Measurements from ENCODE around the gene FZR1.
"Not testable (repeated sequence)": the region's sequence is repeated elsewhere in the genome, so short reads cannot be mapped to it uniquely, and the experiment has no call there.

FZR1 gene

DNA sequence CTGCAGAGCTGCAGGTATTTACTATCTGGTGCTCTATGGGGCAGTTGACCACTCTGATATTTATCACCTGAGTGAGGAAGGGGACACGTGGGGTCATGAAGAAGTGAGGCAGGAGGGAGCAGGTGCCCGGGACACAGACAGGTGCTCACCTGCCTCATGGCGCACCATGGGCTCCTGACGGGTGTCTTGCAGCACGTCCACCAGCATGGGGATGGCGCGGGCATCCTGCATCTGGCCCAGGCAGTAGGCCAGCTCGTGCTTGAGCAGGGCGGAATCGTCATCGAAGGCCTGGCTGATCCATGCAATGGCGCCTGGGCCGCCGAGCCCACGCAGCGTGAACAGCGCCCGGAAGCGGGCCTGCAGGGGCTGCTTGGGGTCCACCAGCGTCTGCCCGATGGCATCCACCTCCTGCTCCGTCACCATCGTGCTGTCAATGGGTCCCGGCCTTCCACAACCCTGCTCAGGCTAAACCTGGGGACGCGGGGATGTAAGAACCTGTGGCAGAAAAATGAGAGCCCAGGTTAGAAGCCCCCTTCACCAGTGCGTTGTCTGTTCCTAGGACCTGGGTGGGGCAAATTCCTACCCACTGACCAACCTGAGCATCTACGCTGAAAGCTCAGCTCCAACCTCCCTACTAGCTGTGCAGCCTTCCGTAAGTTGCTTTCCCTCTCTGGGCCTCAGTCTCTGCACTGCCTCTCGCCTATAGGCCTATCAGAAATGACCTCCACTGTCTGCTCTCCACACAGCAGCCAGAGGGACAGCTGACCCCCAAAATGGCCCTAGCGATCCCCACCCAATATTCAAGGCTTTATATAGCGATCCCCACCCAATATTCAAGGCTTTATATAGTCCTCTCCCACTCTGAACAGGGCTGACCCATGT, 9.5 kb upstream of the FZR1 start:
- DNase-seq (ENCODE audit: low read depth in 2 of 2) = no peak

DNA sequence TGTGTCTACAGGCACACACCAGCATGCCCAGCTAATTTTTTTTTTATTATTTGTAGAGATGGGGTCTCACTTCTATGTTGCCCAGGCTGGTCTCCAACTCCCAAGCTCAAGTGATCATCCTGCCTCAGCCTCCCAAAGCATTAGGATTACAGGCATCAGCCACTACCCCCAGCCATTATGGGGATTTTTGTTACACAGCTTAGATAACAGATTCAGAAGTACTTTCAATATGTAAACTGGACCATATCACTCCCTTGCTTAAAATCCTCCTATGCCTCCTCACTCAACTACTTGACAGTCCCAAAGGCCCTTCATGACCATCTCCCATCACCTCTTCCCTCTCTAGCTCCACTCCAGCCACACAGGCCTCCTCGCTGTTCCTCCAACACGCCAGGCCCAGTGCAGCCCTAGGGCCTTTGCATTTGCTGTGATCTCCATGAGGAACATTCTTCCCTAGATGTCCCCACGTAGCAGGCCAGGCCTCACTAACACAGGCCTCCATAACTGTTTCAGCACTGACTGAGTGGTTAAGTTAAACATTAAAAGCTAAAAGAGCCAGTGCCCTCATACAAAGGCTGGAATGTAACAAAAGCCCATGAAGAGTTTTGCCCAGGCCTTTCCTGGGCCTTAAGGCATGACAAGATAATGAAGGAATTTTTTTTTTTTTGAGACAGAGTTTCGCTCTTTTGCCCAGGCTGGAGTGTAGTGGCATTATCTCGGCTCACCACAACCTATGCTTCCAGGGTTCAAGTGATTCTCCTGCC, 8.2 kb upstream of the FZR1 start:
- DNase-seq (ENCODE audit: low read depth in 2 of 2) = no peak

DNA sequence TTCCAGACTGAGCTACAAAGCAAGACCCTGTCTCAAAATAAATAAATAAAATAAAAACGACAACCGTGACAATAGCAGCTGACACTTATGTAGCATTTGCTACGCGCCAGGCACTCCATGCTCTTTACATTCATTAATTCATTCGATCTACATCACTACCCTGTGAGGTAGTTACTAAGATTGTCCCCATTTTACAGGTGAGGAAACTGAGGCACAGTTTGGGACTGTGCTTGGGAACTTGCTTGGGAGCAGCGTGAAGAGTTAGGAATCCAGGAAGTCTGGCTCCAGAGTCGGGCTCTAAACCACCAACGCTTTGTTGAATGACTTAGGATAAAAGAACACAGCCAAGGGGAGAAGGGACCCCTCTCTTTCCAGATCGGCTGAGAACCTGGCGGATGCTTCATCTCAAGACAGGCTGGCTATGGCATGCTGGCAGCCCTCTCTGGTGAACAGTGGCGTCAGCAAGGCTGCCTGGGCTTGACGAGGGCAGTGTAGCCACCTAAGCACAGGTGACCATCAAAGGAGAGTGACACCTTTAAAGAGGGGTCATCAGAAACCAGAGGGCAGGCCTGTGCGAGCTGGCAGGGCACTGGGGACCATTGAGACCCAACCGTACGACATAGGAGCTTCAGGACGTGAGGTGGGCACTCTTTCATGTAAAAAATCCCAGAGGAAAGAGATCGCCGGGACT, 6.2 kb upstream of the FZR1 start:
- DNase-seq (ENCODE audit: low read depth in 2 of 2) = no peak

DNA sequence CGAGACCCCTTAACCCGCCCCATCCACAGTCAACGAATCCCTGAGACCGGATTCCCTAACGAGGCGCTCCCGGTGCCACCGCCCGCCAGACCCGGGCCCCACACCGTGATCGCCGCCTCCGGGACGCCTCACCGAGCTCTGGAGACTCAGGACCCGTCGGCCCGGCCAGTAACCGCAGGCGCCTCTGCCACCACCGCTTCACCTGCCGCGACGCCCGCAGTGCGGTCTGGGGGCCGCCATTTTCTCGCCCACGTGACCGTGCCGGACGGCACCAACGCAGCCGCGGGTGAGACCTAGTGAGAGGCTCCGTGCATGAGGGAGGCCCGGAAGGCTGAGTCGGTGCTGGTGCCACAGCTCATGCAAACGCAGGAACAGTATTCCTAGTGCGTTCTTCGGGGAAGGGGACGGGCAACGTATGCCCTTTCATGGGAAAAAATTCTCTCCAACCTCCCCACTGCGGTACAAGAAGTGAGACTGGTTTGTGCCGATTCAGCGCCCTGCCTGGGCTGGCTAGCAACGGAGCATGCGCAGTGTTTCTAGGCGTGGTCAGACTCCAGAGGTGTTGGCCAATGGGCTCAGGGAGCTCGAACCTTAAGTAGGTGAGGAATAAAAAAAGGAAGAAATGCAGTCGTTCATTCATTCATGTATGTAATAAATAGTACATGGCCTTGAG, 5.5 kb upstream of the FZR1 start, which contains the start of gene DOHH:
TSS of gene DOHH (minus strand) at position 246 of the 673 bp plus-strand sequence. CDS start 3,860 bp downstream, outside the sequence.
- DNase-seq (ENCODE audit: low read depth in 2 of 2) = peak; percentile 90 to 95

DNA sequence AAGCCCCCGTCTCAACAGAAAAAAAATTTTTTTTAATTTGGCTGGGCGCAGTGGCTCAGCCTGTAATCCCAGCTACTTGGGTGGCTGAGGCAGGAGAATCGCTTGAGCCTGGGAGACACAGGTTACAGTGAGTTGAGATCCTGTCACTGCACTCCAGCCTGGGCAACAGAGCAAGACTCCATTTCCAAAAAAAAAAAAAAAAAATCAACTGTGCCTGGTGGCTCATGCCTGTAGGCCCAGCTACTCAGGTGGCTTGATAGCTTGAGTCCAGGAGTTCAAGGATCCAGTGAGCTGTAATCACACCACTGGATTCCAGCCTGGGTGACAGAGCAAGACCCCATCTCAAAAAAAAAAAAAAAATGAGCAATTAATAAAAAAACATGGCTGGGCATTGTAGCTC, 4.3 kb upstream of the FZR1 start:
- DNase-seq (ENCODE audit: low read depth in 2 of 2) = no peak

DNA sequence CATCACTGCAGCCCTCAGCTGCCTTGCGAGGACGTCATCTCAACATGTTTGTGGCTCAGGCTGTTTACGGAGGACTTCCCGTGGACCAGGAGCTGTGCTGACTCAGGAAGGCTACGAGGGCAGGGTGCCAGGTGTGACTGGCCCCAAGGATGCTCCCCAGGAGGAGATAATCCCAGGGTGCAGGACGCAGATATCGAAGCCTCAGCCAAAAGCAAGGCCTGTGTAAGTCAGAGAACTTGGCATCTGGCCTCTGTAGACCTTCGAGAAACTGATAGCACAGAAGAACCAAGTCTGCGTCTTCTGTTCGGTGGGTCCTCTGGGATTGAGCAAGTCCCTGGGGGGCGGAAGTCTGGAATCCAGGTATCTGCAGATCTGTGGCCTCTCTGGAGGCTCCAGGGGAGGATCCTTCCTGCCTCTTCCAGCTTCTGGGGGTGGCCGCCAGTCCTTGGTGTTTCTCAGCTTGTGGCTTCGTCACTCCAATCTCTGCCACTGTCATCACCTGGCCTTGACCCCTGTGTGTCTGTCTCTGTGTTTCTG, 3.0 kb upstream of the FZR1 start:
- DNase-seq (ENCODE audit: low read depth in 2 of 2) = no peak

DNA sequence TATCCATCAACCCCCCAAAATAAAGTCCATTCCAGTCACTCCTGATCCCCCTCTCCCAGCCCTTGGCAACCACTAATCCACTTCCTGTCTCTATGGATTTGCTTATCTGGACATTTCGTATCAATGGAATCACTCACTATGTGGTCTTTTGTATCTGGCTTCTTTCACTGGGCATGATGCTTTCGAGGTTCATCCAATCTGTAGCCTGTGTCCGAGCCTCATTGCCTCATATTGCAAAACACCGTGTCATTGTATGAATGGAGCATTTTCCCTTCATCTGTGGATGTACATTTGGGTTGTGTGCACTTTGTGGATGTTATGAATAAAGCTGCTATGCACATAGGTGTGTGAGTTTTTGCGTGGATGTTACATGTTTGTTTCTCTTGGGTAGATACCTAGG, 1.4 kb upstream of the FZR1 start:
- no peak for DNase-seq (ENCODE audit: low read depth in 2 of 2)

GRCh38 chr19:3506384-3507340, 551 bp downstream of the FZR1 start:
- peak in 1 of 2 experiments; percentile 13 for DNase-seq (ENCODE audit: low read depth in 2 of 2)

DNA sequence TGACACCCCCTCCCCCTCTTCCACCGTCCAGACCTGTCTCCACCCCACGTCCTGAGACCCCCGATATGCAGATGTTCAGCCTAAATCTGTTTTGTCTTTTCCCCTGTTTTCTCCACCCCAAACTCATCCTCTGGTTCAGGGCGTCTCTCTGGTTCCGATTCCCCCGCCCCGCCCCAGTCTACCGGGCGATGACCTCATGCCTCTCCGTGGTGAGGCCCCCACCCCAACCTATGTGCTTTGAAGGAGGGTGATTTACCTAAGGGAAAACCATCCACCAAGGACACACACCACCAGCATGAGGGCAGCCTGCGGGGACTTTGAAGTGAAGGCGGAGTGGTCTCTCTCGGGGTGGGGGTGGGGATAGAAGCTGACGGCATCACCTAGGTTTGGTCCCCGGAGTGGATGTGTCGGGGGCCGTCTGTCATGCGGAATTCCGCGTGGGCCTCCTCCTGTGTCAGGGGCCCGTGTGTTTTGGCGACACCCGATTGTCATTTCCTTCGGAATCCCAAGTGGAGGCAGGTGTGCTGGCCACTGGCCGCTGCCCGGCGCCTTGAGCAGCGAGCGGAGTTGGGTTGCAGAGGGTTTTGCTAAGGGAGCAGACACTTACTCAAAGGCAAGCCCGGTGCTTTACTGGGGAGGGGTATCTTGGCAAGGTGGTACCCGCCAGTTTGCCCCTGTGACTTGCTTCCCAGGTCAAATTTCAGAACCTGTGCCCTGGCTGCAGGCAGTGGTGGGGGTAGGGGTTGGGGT, 1.4 kb downstream of the FZR1 start:
- DNase-seq (ENCODE audit: low read depth in 2 of 2) = peak in 1 of 2 experiments; percentile 31

GRCh38 chr19:3508121-3508661, 2.1 kb downstream of the FZR1 start:
- DNase-seq (ENCODE audit: low read depth in 2 of 2) = not testable (repeated sequence)

GRCh38 chr19:3508771-3509535, 2.8 kb downstream of the FZR1 start:
- DNase-seq (ENCODE audit: low read depth in 2 of 2) = no peak

- peak in 1 of 2 experiments; percentile 23 for DNase-seq (ENCODE audit: low read depth in 2 of 2)
These were observed 3.5 kb downstream of the FZR1 start for GRCh38 chr19:3509566-3509989.

- no peak for DNase-seq (ENCODE audit: low read depth in 2 of 2)
These were observed 4.6 kb downstream of the FZR1 start for GRCh38 chr19:3510727-3511126.

GRCh38 chr19:3511506-3512251, 5.6 kb downstream of the FZR1 start:
- no peak for DNase-seq (ENCODE audit: low read depth in 2 of 2)

DNA sequence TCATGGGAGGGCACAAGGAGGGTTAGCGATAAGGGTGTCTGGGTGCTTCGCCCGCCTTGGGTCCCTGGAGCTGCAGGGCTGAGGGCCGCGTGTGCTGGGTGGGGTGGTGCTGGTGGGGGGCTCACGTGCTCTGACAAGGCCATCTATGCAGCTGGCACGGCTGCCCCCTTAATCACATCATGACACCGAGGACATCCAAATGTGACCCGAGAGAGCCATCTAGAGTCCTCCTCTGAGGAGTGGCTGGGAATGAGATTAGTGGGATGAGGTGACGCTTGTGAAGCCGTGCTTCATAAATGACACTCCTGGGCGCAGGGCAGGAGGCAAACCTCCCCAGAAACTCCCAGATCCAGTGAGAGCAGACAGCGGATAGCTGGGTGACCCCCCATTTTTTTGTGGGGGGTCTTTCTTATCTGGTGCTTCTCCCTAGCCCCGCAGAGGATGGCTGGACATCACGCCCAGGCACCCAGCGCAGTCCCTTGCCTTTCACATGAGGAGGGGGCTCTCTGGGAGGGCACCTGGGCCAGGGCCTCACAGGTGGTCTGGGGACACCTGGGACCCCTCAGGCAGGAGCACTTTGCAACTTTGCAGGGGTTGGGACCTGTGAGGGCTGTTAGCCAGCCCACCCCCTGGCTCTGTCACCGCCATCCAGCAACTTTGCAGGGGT, 6.6 kb downstream of the FZR1 start:
- no peak for DNase-seq (ENCODE audit: low read depth in 2 of 2)

- DNase-seq (ENCODE audit: low read depth in 2 of 2) = no peak
These were observed 7.4 kb downstream of the FZR1 start for GRCh38 chr19:3513229-3514140.

Data from stimulated activated CD4-positive, alpha-beta T cell treated with anti-CD3 and anti-CD28 coated beads, Interleukin-12 subunit alpha, Interleukin-12 subunit beta, amount 100 ng/mL, for 24 hours (primary cell).